NCI-H1105 treated with DMSO at 0.1 percent for 48 hours (cell line): ENCODE data around the gene TMEM184A.
A peak's percentile ranks its signal among the peaks of the same experiment; 100 is the strongest.
"Not testable (repeated sequence)": the region's sequence is repeated elsewhere in the genome, so short reads cannot be mapped to it uniquely, and the experiment has no call there.

Experiments
- DNase-seq: peaks from one replicate; lab custom pipeline; 2025; lab: John Stamatoyannopoulos, UW

Gene TMEM184A

GRCh38 chr7:1590476-1590875 lies 34.5 kb upstream of the TMEM184A start:
- DNase-seq, result no peak

- no peak for DNase-seq
Observed at GRCh38 chr7:1588978-1589377, 33.0 kb upstream of the TMEM184A start.

- DNase-seq, result no peak
Observed at GRCh38 chr7:1587738-1588137, 31.7 kb upstream of the TMEM184A start.

GRCh38 chr7:1586827-1587705 lies 31.1 kb upstream of the TMEM184A start:
- no peak for DNase-seq

GRCh38 chr7:1586126-1586826 lies 30.3 kb upstream of the TMEM184A start:
- no peak for DNase-seq

- no peak for DNase-seq
Observed at GRCh38 chr7:1585142-1585981, 29.4 kb upstream of the TMEM184A start.

- no peak for DNase-seq
Observed at GRCh38 chr7:1584700-1585099, 28.7 kb upstream of the TMEM184A start.

- DNase-seq, result not testable (repeated sequence)
Observed at GRCh38 chr7:1583241-1583930, 27.4 kb upstream of the TMEM184A start.

GRCh38 chr7:1580422-1581030 lies 24.5 kb upstream of the TMEM184A start:
- no peak for DNase-seq

- peak; percentile 49 for DNase-seq
Observed at GRCh38 chr7:1579481-1580421, 23.7 kb upstream of the TMEM184A start.

- DNase-seq, result no peak
Observed at GRCh38 chr7:1578513-1578912, 22.5 kb upstream of the TMEM184A start.

- DNase-seq, result no peak
Observed at GRCh38 chr7:1576521-1577253, 20.7 kb upstream of the TMEM184A start.

GRCh38 chr7:1575809-1576208 lies 19.8 kb upstream of the TMEM184A start:
- no peak for DNase-seq

GRCh38 chr7:1572111-1572822 lies 16.3 kb upstream of the TMEM184A start:
- no peak for DNase-seq

- DNase-seq, result peak; percentile 81
Observed at GRCh38 chr7:1569833-1570632, 14.0 kb upstream of the TMEM184A start, which contains the start of gene PSMG3. Gene PSMG3 (minus strand): TSS chr7:1570032. CDS start chr7:1569339, 693 bp downstream.

GRCh38 chr7:1569440-1569832 lies 13.4 kb upstream of the TMEM184A start:
- no peak for DNase-seq

- DNase-seq, result no peak
Observed at GRCh38 chr7:1569016-1569415, 13.0 kb upstream of the TMEM184A start.
